HG02571 (cell line): ENCODE measurements around the gene RHEX.
"Not testable (repeated sequence)": the region's sequence is repeated elsewhere in the genome, so short reads cannot be mapped to it uniquely, and the experiment has no call there.

Experiments
- ATAC-seq: cut with Tn5 transposase; IDR thresholded peaks from one replicate; pipeline ENCODE4 v1.9.1; 2021; ENCODE audit warnings: mild to moderate bottlenecking, moderate library complexity; ENCODE audit not compliant: unreplicated experiment

Gene RHEX

DNA sequence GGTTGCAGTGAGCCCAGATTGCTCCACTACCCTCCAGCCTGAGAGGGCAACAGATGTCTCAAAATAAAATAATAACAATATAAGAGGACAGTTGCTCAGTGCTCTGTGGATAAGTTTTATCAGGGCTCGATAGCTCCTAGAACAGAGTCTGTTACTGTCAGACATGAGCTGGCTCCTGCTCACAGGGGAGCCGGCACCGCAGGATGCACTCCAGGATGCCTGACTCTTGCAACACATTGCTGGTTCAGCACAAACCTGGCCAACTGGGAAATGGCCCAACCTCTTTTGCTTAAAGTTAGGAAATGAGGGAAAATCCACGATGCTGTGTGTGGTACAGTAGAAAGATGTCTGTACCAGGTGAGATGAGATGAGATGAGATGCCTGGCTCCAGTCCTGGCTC is 23.5 kb upstream of the RHEX start:
- no peak for ATAC-seq

DNA sequence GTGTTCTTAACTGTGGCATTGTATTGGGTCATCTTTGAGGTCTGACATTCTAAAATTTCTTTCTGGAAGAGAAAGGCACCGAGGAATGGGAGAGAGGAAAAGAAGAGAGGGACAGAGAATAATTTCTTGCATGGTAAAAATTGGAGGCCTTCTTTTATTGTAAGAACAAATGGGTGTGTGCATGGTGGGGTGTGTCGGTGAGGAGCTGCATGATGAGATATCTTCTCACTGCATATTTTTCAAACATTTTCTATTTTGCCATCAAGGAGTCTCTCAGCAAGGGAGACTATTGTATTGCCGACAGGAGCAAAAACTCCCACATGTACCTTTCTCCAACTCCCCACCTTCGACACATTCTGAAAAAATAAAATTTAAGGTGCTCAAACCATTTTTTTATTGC is 22.8 kb upstream of the RHEX start:
- no peak for ATAC-seq

DNA sequence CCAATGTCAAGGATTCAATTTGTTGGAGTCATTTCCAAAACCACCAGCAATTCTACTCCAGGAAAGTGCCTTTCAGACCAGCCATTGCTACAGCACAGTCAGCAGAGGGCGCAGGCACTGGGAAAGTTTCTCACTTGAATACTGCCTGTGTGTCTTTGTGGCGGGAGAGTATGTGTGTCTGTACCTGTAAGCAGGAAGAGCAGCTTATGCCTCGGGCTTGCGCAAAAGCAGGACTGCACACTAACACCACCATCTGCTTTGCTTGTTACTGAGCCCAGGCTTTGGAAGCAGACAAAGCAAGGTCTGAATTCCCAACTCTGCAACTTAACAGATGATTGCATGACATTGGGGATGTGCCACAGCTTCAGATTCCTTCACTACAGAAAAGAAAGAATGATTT is 22.3 kb upstream of the RHEX start:
- ATAC-seq, result peak; percentile 74

DNA sequence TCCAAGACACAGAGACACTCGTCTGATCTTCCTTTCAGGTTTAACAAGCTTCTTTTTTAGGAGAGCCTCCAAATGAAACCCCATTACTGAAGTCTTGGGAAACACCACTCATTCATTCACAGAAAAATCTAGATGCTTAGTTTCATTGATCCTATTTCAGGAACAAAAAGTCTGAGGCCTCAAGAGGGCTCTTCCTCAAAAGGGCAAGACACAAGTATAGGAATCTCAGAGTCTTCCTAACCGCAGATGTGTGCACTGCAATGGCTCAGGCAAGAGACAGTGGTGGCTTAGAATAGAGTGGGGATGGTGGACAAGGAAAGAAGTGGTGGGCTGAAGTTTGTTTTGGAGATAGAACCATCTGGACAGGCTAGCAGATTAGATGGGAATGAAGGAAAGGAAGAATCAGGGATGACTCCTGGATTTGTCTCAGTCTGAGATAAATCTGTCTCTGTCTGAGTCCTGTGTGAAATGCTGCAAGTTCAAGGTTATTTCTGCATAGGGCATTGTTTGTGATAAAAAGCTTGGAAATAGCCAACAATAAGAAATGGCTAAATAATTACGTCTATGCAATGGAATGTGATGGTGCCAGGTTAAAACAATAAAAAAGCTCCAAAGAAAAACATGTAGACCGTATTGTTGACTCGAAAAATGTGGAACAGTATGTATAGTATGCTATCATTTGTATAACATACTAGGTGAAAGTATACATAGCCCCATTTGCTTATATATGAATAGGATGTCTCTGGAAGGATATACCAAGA is 20.4 kb upstream of the RHEX start:
- ATAC-seq, result no peak

DNA sequence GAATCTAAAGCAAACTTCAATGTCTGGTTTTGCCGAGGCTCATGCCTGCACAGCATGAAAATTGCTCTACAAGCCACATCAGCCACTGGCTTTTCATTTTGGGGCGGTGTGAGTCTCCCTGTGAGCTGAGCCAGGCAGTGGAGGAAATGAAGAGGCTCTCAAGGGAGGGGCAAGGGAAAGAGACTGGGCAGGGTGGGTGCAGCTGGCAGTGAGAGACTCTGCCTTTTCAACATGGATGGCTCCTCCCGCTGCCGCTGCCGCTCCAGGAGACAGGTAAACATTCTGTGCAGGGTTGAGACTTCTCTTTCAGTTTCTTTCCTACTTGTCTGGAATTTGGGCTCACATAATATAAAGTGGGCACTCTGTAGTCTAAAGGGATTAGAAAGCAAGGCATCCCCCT is 17.9 kb upstream of the RHEX start:
- ATAC-seq, result no peak

DNA sequence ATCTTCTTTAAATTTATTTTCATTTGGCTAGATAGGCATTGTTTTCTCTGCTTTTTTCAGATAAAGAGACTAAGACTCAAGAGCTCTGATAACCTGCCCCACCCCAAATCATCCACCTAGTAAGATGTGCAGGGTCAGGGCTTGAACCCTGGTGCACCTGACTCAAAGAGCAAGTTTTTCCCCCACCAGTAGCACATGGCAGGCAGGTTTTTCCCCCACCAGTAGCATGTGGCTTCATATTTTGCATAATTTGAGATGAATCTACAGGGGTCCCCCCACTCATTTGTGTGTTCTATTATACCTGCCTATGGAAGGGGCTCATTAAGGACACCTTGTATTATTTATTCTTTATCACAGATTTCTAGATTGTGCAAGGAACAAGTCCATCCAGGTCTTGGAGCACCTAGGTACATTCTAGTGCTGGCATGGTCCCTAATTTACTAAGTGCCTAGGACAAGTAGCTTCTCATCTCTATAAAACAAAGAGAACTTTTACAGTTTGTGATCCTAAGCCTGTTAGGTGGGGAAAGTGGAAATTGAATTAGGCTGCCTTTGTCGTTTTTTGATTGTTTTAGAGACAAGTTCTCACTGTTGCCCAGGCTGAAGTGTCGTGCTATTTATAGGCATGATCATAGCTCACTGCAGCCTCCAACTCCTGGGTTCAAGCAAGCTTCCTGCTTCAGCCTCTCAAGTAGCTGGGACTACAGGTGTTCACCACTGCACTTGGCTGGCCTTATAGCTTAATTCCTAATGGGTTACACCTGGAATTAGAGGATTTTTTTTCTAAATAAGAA is 16.1 kb upstream of the RHEX start:
- ATAC-seq, result no peak

DNA sequence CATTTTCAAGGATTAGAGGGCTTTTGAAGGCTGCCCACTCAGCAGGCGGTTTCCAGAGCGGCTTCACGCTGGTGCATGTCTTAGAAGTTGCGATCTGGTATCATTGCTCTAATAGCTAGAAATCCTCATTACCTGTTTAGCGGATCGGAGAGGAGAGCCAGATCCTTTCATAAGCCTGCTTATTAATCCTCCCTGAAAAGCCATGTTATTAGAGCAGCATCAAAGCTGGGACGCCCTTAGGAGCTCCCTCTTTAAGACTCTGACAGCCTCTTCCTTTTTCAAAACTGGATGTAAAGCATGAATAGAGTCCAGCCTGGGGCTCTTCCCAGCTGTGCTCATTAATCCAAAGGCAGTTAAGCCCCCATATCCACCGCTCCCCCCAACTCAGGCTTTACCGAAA is 15.4 kb upstream of the RHEX start:
- ATAC-seq, result no peak

DNA sequence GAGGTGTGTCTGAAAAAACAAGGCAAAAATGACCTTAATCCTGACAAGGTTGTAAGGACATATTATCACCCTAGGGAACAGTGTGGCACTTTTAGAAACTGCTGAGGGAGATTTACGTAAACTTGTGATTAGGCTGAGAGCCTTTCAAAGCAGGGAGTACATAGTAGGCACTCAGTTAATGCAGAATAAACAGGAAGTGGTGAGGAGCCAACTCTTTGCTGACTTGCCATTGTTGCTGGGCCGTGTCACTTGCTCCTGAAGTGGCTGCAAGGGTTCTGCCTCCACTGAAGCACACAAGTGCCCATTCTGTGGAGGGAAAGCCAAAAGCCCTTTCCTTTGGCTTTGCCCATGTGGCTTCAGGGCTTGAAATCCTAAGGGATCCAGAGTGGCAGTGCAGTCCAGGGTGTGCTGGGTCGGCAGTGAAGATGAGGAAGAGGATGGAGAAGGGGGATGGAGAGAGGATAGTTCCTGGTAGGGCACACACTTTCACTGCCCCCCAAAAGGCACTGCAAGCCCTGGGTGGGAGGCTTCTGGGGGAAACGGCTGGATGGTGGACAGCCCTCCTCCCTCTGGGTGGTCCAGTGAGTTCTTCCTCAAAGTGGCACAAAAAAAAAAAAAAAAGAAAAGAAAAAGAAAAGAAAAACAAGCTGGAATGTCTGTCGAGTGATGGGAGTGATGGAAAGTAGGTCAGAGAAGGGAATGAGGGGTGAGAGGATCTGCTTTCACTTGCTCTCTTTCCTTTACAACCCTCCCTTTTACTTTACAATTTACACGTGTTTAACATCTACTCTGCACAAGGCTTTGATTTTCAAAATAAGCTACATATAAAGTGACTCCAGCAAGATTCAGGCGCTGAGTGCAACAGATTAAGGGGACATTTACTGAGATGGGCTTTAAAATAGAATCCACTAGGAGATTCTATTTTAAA is 13.7 kb upstream of the RHEX start:
- ATAC-seq, result no peak

DNA sequence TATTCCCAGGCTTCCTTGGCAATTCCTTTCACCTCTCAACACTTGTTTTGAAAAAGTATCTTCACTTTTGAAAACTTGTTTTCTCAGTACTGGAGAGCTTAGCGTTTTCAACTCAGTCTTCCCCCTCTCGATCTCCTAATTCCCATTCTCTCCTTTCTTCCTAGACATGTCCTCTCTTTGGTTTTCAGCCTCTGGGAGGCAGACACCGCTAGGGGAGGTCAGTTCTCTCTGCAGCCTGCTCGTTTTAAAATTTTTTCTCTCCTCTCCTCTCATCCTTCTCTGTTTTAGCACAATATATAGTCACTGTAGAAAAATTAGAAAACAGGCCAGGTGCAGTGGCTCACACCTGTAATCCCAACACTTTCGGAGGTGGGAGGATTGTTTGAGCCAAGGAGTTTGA is 12.6 kb upstream of the RHEX start:
- no peak for ATAC-seq

DNA sequence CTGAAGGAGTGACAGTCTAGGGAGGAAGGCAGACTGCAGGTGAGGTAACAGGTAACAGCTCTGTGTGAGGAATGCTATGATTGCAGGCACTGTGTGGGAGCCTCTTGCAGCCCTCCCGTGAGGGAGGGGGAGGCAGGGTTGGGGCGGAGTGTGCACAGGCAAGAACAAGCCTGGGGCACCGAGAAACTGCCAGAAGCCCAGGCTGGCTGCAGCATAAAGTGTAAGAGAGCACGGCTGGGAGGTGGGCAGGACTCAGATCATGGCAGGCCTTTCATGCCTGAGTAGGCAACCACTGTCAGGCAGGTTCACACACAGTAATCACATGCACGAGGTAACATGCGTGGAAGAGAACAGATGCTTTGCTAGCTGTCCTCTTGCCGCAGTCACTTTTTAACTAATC is 11.3 kb upstream of the RHEX start:
- ATAC-seq, result no peak

DNA sequence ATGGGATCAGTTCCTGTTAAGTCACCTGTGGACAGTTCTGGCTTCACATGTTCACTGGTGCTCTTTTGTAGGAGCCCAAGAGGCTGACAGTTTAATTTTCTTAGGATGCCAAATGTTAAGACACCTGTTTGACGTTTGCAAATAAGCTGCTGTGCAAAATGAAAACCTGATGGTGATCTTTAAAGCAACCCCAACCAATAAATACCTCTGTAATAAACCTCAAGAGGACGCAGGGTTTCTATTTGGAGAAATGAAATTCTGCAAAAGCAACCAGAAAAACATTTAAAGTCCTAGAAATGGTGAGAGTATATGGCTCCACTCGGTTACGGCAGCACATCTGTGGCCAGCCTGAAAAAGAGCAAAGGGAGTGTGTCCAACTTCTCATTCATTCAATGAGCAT is 5.7 kb upstream of the RHEX start:
- ATAC-seq, result no peak

DNA sequence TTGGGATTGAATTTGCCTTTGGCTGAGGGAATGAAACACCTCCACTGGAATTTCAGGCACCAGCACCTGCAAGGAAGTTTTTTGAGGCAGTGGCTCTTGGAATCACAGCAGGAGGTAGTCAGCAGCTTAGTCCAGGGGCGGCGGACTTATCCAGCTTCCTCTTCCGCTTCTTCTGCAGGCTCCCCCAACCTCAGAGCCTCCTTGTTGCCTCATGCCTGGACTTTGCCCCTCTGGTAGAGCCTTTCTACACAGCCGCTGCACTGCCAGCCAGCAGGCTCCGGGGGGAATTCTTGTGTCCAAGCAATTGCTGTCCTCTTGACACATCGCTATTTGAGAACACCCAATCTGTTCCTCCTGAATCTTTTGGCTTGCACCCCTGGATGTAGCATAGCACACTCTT is 4.4 kb upstream of the RHEX start:
- ATAC-seq, result no peak

DNA sequence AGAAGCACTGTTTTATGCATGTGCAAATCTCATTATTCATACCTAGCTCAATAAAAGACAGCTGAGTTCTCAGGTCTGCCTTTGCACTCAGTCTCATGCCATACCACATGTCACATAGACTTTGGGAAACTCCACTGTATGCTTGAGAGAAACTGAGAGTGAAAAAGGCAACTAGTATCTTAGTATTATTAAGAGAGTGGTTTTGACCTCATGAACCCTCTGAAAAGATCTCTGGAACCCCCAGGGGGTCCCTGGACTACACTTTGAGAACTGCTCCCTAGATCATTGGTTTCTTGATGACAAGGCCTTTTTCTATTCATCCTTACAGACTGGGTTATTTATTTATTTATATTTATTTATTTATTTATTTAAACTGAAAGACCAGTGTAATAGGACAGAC is 3.7 kb upstream of the RHEX start:
- ATAC-seq, result peak; percentile 45

DNA sequence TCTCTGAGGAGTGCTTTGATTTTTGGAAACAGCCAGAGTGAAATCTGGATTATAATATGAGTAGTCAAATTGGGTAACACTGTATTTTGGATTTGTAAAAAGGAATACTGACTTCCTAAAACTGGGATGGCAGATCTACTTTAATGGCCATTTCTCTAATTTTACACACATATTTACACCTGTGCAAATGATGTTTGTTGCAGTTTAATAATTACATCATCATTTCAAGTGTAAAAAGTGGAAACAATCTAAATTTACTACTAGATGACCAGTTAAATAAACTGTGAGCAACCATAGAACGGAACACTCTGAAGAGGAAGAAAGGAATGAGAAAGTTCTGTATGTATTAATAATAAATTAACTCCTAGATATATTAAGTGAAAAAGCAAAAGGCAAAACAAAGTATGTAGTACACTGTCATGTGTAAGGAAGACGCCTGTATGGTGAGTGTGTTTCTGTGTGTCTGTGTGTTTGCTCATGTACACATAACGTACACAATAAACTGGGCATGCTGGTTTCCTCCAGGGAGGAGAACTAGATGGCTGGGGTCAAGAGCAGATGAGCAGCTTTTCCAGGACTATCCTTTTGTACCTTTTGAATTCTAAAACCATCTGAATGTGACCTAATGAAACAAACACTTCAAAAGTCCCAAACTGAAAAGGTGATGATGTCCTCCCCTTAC is 2.9 kb upstream of the RHEX start:
- no peak for ATAC-seq

DNA sequence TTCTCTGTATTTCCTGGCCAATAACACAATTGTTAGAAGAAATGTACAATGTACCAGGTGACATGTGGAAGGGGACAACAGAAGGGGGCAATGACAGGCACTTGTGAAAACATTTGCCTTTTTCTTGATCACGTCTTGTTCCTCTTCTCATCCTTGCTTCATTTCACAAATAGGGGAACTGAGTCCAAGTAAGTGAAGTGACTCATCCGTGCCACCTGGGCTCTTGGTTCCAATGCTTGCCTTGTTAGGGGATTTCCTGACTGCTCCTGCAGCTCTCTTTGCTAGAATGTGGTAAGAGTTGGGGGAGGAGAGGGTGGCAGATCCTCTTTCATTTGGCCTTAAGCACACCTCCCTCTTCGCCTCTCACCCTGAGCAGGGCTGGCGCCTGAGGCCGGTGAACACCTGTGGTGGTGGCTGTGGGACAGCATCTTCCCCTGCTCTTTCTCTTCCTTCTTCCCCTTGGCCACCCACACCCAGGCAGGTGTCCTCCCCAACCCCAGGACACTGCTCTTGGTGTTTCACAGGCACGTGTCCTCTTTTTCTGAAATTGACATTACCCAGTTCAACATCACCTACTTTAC is 2.2 kb upstream of the RHEX start:
- peak; percentile 82 for ATAC-seq

DNA sequence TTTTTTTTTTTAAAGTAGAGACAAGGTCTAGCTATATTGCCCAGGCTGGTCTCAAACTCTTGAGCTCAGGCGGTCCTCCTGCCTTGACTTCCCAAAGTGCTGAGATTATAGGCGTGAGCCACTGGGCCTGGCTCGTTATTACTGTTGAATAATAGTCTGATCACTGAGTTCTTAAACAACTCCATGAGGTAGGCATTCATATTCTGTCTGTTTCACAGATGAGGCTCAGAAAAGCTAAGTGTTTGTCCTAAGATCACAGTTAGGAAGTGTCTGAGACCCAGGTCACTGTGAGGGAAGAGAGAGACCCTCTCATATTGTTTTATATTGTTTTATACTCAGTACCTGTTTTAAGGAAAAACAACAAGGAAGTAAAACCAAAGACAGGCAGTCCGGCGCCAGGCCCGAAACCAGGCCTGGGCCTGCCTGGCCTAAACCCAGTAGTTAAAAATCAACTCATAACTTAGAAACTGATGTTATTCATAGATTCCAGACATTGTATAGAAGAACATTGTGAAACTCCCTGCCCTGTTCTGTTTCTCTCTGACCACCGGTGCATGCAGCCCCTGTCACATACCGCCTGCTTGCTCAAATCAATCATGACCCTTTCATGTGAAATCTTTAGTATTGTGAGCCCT is 625 bp upstream of the RHEX start:
- ATAC-seq, result not testable (repeated sequence)

DNA sequence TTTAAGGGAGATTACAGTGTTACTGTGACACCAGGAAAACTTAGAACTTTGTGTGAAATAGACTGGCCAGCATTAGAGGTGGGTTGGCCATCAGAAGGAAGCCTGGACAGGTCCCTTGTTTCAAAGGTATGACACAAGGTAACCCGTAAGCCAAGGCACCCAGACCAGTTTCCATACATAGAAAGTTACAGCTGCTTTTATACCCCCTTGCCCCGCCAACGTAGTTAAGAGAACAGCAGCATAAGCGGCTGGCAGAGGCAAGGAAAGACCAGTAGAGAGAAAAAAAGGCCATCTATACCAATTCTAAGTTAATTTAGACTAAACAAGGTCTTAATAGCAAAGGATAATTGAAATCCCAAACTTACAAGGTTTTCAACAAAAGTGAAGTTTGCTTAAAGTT is 643 bp downstream of the RHEX start:
- ATAC-seq, result not testable (repeated sequence)

DNA sequence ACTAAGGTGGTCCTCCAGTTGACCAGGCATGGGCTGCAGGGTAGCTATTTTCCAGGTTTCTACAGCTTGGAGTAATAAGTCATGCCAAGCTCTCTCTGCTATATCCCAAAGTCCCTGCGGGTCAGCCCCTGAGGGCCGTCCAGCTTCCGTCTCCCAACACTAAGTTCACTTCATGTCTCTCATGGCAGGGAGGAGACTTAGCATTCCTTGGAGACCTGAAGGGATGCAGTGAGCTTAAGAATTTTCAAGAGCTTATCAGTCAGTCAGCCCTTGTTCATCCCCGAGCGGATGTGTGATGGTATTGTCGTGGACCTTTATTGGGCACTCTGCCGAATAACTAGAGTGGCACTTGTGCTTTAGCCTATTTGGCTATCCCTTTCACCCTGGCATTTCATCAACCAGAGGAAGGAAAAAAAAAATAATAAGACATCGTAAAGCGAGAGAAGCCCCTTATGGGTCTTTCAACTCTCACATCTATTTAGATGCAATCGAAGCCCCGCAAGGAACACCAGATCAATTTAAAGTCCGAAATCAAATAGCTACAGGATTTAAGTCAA is 2.2 kb downstream of the RHEX start:
- not testable (repeated sequence) for ATAC-seq

DNA sequence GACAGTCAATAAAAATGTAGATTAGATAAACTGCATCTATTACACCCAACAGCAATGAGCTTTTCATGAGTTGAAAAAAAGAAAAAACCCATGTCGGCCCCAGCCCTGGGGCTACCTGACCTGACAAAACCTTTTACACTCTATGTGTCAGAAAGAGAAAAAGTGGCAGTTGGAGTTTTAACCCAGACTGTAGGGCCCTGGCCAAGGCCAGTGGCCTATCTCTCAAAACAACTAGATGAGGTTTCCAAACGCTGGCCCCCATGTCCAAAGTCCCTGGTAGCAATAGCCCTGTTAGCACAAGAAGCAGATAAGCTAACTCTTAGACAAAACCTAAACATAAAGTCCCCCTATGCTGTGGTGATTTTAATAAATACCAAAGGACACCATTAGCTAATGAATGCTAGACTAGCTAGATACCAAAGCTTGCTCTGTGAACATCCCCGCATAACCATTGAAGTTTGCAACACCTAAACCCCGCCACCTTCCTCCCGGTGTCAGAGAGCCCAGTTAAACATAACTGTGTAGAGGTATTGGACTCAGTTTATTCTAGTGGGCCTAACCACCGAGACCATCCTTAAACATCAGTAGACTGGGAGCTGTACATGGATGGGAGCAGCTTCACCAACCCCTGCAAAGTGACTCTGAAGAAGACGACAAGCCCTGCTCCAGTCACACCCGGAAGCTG is 2.8 kb downstream of the RHEX start:
- not testable (repeated sequence) for ATAC-seq
